Measurements from ENCODE around the gene CDSN. TPM values are rescaled to one million over a fixed set of nuclear protein-coding genes. Genes with fewer than 3 reads are reported as not detected.

Gene CDSN
- total and polyA plus RNA-seq, 2 of the 8 experiments (the other 6 are each of a cell fraction or from before 2014, with no cell fraction given): not detected

DNA sequence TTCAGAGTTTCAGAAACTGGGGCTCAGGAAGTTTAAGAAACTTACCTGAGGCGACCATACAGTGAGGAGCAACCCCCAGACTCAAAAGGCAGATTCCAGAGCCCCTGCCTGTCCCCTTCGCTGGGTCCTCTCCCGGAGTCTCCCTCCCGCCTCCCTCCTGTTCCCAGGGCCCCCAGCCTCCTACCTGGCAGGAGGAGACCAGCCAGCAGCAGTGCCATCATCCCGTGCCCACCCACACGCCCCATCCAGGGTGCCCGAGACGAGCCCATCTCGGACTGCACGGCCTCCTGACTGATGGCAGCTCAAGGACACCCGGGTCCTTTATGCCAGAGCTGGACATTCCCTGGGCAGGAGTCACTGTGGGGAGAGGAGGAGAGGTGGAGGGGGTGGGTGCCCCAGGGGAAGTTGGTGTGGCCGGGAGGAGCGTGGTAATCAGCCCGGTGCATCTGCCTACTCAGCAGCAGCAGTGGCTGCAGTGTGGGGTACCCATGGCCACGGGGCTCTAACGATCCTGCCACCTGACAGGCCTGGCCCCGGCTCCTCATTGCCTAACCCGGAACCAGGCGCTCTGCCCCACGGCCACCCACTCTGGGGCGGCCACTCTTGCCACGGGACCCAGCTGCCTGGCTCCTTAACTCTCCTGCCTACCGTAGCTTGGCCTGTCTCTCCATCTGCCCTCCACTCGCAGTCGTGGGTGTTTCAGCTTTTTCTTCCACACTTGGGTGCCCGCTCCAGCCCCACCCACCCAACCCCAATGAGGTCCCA lies at the start of gene CDSN (continued):
- TF ChIP-seq JUN (IDR thresholded peaks at IDR 0.05; ENCODE audit: low read depth, low read length) (no peak), TBP (IDR thresholded peaks at IDR 0.05; ENCODE audit: low read depth, low read length) (no peak), SIX5 (IDR thresholded peaks at IDR 0.05; ENCODE audit: low read depth, low read length) (no peak), CBX8 (IDR thresholded peaks at IDR 0.05; ENCODE audit: borderline replicate concordance, low read depth, low read length) (no peak), SP2 (IDR thresholded peaks at IDR 0.05; ENCODE audit: low read length) (no peak), KDM1A (IDR thresholded peaks at IDR 0.05; ENCODE audit: borderline replicate concordance, low read length) (no peak), TCF12 (IDR thresholded peaks at IDR 0.05; ENCODE audit: low read depth, low read length) (no peak)

Measured in H1 (cell line).